K562 (cell line): ENCODE data around the gene CEP20. TPM values are rescaled to one million over a fixed set of nuclear protein-coding genes. Genes with fewer than 3 reads are reported as not detected.
A peak's percentile ranks its signal among the peaks of the same experiment; 100 is the strongest.

Experiments used
- CHAMP1 ChIP-seq: fragments of 450-650 bp; IDR thresholded peaks from 2 replicates; pipeline ENCODE4 v1.6.1; 2016; ENCODE audit warnings: mild to moderate bottlenecking
- HDAC1 ChIP-seq, 2 experiments: fragments of 450-650 bp; IDR thresholded peaks; 2 replicates each; pipeline ENCODE4 v1.6.1; 2016 to 2017; ENCODE audit warnings: inconsistent platforms in 1 of 2, mild to moderate bottlenecking in 1 of 2, moderate library complexity in 1 of 2
- HLTF ChIP-seq: fragments of 450-650 bp; IDR thresholded peaks from 2 replicates; pipeline ENCODE4 v1.6.1; 2016
- HNRNPLL ChIP-seq: fragments of 200-400 bp; formaldehyde crosslinking; IDR thresholded peaks from 2 replicates; pipeline ENCODE4 v1.6.1; 2017; ENCODE audit warnings: low read length, low read depth, mild to moderate bottlenecking; ENCODE audit not compliant: poor library complexity, severe bottlenecking
- MBD1 ChIP-seq: fragments of 250-450 bp; sonication (Bioruptor Pico); IDR thresholded peaks from 2 replicates; pipeline ENCODE4 v1.8.0; 2022; ENCODE audit warnings: inconsistent platforms
- SP1 ChIP-seq: sonication (generic); formaldehyde crosslinking; IDR thresholded peaks from 2 replicates; pipeline ENCODE4 v1.8.1; 2022; ENCODE audit warnings: mild to moderate bottlenecking, missing genetic modification reagents
- TFAM ChIP-seq: fragments of 250-450 bp; sonication (Bioruptor Pico); conservative IDR thresholded peaks from 2 replicates; pipeline ENCODE4 v1.5.0; 2021; ENCODE audit warnings: mild to moderate bottlenecking, moderate library complexity
- ZBED1 ChIP-seq: IDR thresholded peaks from 2 replicates; pipeline ENCODE4 v1.6.1; 2014
- ZFP30 ChIP-seq: fragments of 250-450 bp; sonication (Bioruptor Pico); IDR thresholded peaks from 2 replicates; pipeline ENCODE4 v1.8.0; 2022; ENCODE audit warnings: moderate library complexity, mild to moderate bottlenecking, inconsistent platforms, borderline replicate concordance
- ZNF274 ChIP-seq: IDR thresholded peaks from 2 replicates; pipeline ENCODE4 v1.6.1; 2011; ENCODE audit warnings: low read depth, mild to moderate bottlenecking, low read length, moderate library complexity, borderline replicate concordance
- ZNF407 ChIP-seq: fragments of 450-650 bp; IDR thresholded peaks from 2 replicates; pipeline ENCODE4 v1.6.1; 2016; ENCODE audit warnings: low read depth
- ZNF668 ChIP-seq: fragments of 250-450 bp; sonication (Bioruptor Pico); IDR thresholded peaks from 2 replicates; pipeline ENCODE4 v1.8.0; 2022; ENCODE audit warnings: mild to moderate bottlenecking, inconsistent platforms
- ZNF764 ChIP-seq: fragments of 250-450 bp; sonication (Bioruptor Pico); IDR thresholded peaks from 2 replicates; pipeline ENCODE4 v1.4.0; 2020; ENCODE audit warnings: low read depth, mild to moderate bottlenecking, moderate library complexity
- polyA plus RNA-seq, 8 experiments: library from polyadenylated mRNA; depleted of rRNA in 4 of 8; stranded (reverse) in 5 of 8; unstranded in 3 of 8; fragments of >200 nt; fragmentation: Nextera tagmentation in 2 of 8; fragmentation: Illumina TruSeq in 1 of 8; extraction: Ambion mirVana in 2 of 8; extraction: Trizol in 1 of 8; gene quantifications; 2 replicates each; pipeline versions ENCODE4 v1.2.1 to v1.2.3, GENCODE V29; 2011 to 2014; ENCODE audit warnings: inconsistent platforms in 1 of 8, missing spikeins in 1 of 8
- total RNA-seq, 7 experiments: library from RNA; depleted of rRNA in 6 of 7; stranded (reverse); fragments of >200 nt in 6 of 7; fragmentation: Illumina TruSeq in 2 of 7; extraction: Trizol in 2 of 7; gene quantifications; 2 replicates each; pipeline versions ENCODE4 v1.2.1 to v1.2.3, GENCODE V29; 2011 to 2021; ENCODE audit warnings: low replicate concordance in 1 of 7
- TF ChIP-seq, protein P1 (sequence below): fragments of 450-650 bp; conservative IDR thresholded peaks from 2 replicates; pipeline ENCODE4 v1.6.1; 2016; ENCODE audit warnings: missing genetic modification characterization, low read depth, mild to moderate bottlenecking, missing compliant biosample characterization, moderate library complexity

The CEP20 gene
- total and polyA plus RNA-seq, 9 of the 15 experiments (the other 6 are each of a cell fraction or from before 2014, with no cell fraction given): 41.3 to 150 (median 104) TPM

- no peak for TF ChIP-seq ZNF407
- no peak for TF ChIP-seq CHAMP1
- no peak for TF ChIP-seq ZNF668 (CRISPR knock-in tag)
- TF ChIP-seq, protein P1, sequence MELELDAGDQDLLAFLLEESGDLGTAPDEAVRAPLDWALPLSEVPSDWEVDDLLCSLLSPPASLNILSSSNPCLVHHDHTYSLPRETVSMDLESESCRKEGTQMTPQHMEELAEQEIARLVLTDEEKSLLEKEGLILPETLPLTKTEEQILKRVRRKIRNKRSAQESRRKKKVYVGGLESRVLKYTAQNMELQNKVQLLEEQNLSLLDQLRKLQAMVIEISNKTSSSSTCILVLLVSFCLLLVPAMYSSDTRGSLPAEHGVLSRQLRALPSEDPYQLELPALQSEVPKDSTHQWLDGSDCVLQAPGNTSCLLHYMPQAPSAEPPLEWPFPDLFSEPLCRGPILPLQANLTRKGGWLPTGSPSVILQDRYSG: no peak
- no peak for TF ChIP-seq SP1 (CRISPR knock-in tag)
- TF ChIP-seq HLTF: peak; percentile 90
- no peak for TF ChIP-seq ZFP30
- no peak for TF ChIP-seq ZNF764 (CRISPR knock-in tag)
- no peak for TF ChIP-seq HNRNPLL
- no peak for TF ChIP-seq ZBED1
- TF ChIP-seq ZNF274: no peak
- peak; percentile 26 to 63; a peak in 1 of 4 replicates for TF ChIP-seq HDAC1 (IDR thresholded peaks at IDR 0.05)
- TF ChIP-seq MBD1 (CRISPR knock-in tag): no peak
- no peak for TF ChIP-seq TFAM (CRISPR knock-in tag)
Measured at GRCh38 chr16:15897834-15898254, 9.4 kb upstream of the CEP20 start (continued).
